ENCODE measurements around the gene ADCY3.

GRCh38 chr2:24886691-24887304, 33.2 kb downstream of the ADCY3 start:
- TF ChIP-seq BORCS8-MEF2B (CRISPR knock-in tag; IDR thresholded peaks at IDR 0.05), result no peak
- TF ChIP-seq CC2D1A (CRISPR knock-in tag; IDR thresholded peaks at IDR 0.05), result no peak
- TF ChIP-seq ZMAT3 (CRISPR knock-in tag; conservative IDR thresholded peaks at IDR 0.05), result no peak
- no peak for TF ChIP-seq MYPOP (CRISPR knock-in tag; IDR thresholded peaks at IDR 0.05)
- no peak for TF ChIP-seq ZNF552 (CRISPR knock-in tag; IDR thresholded peaks at IDR 0.05; ENCODE audit: borderline replicate concordance)
- no peak for TF ChIP-seq SRF (IDR thresholded peaks at IDR 0.05; ENCODE audit: low read depth, low read length)
- TF ChIP-seq JUN (CRISPR knock-in tag; IDR thresholded peaks at IDR 0.05), result no peak
- TF ChIP-seq RXRB (CRISPR knock-in tag; IDR thresholded peaks at IDR 0.05; ENCODE audit: borderline replicate concordance), result no peak
- TF ChIP-seq U2AF2 (IDR thresholded peaks at IDR 0.05; ENCODE audit: low read depth, low read length), result no peak
- no peak for TF ChIP-seq ZNF276 (CRISPR knock-in tag; IDR thresholded peaks at IDR 0.05; ENCODE audit: low read depth)
- no peak for TF ChIP-seq CTCF (CRISPR knock-in tag; IDR thresholded peaks at IDR 0.05)

All from HepG2 (cell line).